ENCODE data around the gene RFTN2.
"Not testable (repeated sequence)": the region's sequence is repeated elsewhere in the genome, so short reads cannot be mapped to it uniquely, and the experiment has no call there.

RFTN2 gene, protein sequence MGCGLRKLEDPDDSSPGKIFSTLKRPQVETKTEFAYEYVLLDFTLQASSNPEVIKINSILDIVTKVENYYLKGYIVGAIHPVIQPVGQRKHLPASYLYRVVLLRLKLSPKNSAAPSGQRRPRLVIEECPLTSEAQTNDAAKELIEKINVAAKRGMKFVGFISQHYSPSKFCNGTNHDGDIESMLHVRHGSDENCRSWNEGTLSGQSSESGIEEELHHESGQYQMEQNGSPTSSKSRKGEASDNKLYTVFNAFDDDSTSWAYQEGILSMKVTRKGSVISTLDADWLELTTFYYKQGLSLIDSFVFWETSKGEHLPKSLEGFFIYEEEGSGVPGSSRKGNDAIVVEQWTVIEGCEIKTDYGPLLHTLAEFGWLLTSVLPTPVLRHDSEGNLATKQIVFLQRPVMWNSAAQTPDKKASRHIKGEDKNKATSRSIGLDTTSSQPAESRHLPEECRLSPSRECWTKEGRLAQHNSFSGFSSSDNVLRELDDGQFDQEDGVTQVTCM

DNA sequence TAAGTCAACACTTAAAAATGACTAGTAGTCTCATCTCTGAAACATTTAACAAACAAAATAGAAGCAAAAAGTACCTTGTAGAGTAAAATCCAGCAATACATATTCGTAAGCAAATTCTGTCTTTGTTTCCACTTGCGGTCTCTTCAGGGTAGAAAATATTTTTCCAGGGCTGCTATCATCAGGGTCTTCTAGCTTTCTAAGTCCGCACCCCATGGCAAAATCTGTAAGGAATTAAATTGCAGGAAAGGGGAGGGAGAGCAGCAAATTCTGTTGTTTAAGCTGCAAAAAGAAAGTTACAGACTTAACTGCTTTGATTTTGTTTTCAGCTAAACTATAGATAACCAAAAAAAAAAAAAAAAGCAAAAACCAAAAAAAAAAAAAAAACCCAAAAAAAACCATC, at the start of gene RFTN2:
TSS of gene RFTN2 (minus strand) at position 342 of the 400 bp plus-strand sequence. CDS start at position 213, 129 bp downstream.
- DNase-seq = peak; percentile 39

DNA sequence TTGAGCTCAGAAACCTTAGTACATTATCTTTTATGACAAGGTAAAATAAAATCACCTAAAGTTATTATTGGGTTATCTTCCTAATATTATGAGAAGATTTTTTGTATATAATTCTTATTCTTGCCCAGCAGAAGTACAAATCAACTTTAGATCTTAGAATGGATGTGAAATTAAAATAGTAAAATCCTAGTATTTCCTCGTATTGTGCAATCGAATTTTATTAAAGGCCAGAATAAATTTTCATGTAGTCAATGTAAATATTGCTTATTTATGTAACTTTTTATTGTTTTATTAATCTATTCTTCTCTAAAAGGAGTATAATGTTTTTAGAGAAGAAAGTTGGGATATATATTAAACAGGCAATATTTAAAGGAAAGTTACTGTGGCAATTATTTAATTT, 42.5 kb upstream of the RFTN2 start:
- no peak for DNase-seq

- DNase-seq = no peak
These were observed 37.9 kb upstream of the RFTN2 start for GRCh38 chr2:197713271-197713670.

GRCh38 chr2:197711578-197711977, 36.2 kb upstream of the RFTN2 start:
- DNase-seq = no peak

DNA sequence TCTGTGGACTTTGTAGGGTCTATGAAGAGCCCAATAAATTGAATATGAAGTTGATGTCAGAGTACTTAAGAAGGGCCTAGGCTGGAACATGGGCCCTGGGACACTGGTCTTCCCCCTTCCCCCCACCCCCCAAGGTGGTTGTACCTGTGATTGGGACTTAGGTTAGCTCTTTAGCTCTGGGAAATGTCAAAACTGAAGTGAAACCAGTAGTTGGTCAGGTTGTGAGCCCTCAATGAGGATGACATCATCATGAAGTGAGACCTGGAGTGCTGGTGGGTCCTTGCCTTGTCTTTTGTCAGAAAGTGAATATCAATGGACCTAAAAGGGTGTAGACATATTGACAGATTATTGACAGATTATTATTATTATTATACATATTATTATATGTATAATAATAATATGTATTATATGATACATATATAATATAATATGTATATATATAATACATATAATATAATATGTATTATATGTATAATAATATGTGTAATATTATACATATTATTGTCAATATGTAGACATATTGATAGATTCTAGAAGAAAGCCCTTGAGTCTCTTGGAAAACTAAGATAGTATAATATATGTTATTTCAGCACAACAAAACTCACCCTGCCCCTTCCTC, 35.1 kb upstream of the RFTN2 start:
- DNase-seq = no peak

GRCh38 chr2:197709140-197709539, 33.8 kb upstream of the RFTN2 start:
- not testable (repeated sequence) for DNase-seq

DNA sequence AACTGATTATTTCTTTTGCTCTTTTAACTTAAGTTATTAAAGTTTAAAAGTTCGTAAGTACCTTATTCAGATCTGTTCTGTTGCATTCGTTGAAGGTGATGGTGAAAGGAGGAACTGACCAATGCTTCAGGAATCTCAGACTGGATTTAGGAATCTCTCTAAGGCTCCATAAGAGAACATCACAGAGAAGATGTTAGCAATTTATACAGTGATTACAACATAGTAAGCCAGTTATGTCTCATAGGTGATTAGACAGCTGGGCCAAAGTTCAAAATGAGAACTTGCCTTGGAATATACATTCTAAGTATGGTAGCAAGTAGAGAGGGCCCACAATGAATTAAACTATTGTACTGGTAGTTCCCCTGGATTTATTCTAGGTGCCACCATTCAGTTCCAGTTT, 32.9 kb upstream of the RFTN2 start:
- DNase-seq = peak; percentile 76

DNA sequence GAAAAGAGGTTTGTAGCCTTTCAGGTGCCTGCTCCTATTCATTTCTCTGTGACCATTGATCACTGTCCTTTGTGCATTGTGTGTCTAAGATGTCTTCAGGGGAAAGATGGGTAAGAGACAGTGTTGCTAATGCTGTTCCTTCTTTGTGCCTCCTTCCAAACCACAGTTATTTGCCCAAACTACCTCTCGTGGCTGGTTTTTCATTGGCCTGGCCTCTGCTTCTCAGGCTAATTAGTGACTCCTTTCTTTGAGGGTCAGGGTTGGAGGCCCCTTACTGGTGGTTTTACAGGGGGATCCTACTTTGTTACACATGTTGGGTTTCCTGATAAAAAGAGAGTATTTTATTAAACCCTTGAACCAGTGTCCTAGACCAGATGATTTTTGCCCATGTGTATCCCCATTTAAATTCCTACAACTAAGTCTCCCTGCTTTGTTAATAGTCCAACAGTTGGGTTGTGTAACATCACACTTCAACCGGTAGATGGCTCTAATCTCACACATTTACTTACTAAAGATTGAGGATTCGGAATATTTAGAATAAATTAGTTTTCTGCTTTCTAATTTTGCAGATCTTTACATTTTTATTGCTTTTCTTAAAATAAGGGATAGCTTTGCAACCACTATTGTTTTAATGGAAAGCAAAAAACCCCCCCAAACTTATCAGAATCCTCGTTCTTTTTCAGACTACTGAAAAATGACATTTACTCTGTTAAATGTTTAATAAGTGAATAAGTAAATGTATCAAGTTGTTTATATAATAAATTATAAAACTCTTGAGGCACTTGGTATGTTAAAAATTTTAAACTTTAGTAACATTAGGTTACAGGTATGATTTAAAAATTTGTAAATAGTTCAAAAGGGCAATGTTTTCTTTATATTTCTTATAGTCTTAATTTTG, 32.2 kb upstream of the RFTN2 start:
- DNase-seq = peak; percentile 57

- no peak for DNase-seq
These were observed 31.4 kb upstream of the RFTN2 start for GRCh38 chr2:197706839-197707207.

- peak; percentile 7 for DNase-seq
These were observed 30.8 kb upstream of the RFTN2 start for GRCh38 chr2:197705912-197706838.

DNA sequence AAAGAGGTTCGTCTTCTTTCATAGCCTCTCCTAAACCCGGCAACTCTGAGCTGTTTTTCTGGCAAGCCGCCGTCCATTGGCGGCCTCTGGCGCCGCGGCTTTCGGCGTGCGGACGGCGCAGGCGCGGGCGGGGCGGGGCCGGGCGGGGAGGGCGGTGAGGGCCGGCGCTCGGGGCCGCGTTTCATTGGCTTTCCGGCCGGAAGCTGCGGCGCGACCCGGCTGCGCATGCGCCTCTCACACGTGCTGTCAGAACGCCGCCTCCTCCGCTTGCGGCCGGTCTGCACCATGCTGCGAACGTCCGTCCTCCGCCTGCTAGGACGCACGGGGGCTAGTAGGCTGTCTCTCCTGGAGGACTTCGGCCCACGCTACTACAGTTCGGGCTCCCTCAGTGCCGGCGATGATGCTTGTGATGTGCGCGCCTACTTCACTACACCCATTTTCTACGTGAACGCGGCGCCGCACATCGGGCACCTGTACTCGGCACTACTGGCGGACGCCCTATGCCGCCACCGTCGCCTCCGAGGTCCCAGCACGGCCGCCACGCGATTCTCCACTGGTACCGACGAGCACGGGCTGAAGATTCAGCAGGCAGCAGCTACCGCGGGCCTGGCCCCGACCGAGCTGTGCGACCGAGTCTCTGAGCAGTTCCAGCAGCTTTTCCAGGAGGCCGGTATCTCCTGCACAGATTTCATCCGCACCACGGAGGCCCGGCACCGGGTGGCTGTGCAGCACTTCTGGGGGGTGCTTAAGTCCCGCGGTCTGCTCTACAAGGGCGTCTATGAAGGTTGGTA, 29.9 kb upstream of the RFTN2 start, which contains the start of gene MARS2:
TSS of gene MARS2 (plus strand) at position 249 of the 791 bp plus-strand sequence. CDS start at position 286, 37 bp downstream.
- DNase-seq = peak; percentile 90

DNA sequence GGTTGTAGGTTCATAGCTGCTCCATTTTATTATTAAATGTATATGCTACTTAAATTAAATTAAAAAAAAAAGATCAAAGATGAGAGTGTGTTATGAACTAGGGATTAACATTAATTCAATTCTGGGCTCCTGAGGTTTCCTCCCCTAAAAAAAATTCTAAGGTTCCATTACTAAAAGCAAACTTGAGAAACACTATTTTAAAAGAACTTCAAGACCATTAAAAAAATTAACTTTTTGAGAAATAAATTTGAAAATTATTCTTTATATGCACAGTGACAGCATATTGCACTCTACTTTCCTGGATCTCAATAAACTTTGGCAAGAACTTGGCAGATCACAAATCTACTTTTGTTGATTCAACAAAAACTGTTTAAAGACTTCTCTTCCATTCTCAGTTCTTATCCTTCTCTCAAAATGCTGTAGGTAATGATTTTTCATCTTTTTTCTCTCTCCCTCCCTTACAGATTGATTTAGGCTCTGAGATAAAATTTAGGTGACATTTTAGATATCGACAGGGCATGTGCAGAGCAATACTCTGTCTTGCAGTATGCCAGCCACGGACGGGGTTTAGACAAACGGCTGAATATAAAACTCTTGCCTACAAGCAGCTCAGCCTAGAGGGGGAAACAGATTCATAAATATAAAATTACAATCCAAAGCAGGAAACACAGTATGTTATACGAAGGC, 29.2 kb upstream of the RFTN2 start:
- DNase-seq = no peak

DNA sequence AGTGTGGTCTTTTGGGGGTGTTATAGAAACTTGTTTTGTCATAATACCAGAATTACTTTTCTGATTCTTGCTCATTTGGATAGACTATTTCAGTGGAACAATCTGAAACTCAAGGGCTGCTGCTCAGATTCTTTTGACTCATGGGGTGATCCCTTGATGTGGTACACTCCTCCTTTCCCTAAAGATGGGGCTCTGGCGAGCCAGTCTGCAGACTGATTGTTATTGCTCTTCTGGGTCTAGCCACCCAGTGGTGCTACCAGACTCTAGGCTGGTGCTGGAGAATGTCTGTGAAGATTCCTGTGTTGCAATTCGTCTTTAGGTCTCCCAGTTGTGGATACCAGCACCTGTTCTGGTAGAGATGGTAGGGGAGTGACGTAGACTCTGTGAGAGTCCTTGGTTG, 25.6 kb upstream of the RFTN2 start:
- DNase-seq = no peak

DNA sequence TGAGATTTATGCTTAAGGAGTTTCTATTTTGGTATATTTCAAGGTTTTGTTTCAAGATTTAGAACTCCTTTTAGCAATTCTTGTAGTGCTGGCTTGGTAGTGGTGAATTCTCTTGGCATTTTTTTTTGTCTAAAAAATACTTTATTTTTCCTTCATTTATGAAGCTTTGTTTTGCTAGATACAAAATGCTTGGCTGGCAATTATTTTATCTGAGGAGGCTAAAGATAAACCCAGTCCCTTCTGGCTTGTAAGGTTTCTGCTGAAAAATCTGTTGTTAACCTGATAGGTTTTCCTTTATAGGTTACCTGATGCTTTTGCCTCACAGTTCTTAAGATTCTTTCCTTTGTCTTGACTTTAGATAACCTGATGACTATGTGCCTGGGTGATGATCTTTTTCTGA, 24.3 kb upstream of the RFTN2 start:
- DNase-seq = not testable (repeated sequence)

DNA sequence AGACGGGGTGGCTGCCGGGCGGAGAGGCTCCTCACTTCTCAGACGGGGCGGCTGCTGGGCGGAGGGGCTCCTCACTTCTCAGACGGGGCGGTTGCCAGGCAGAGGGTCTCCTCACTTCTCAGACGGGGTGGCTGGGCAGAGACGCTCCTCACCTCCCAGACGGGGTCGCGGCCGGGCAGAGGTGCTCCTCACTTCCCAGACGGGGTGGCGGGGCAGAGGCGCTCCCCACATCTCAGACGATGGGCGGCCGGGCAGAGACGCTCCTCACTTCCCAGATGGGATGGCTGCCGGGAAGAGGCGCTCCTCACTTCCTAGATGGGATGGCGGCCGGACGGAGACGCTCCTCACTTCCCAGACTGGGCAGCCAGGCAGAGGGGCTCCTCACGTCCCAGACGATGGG, 21.2 kb upstream of the RFTN2 start:
- DNase-seq = not testable (repeated sequence)

DNA sequence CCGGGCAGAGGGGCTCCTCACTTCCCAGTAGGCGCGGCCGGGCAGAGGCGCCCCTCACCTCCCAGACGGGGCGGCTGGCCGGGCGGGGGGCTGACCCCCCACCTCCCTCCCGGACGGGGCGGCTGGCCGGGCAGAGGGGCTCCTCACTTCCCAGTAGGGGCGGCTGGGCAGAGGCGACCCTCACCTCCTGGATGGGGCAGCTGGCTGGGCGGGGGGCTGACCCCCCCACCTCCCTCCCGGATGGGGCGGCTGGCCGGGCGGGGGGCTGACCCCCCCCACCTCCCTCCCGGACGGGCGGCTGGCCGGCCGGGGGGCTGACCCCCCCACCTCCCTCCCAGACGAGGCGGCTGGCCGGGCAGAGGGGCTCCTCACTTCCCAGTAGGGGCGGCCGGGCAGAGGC, 20.6 kb upstream of the RFTN2 start:
- not testable (repeated sequence) for DNase-seq

GRCh38 chr2:197695206-197695605, 19.8 kb upstream of the RFTN2 start:
- not testable (repeated sequence) for DNase-seq

- peak; percentile 59 for DNase-seq
These were observed 2.1 kb upstream of the RFTN2 start for GRCh38 chr2:197677483-197677882.

DNA sequence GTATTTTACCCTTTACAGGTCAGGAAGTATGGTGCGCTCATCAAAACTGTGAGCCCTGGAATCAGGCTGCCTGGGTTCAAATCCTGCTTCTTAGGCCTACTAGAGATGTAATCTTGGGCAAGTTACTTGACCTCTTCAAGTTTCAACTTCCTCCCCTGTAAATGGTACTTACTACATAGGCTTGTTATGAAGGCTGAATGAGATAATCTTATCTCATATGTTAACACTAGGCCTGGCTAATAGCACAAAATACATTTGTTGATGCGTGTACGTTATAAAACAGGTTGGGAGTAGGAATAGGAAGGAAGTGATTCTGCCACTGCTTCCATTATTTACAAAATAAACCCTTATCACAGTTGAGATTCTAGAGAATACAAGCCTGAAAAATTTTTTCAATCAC, 1.7 kb upstream of the RFTN2 start:
- no peak for DNase-seq

DNA sequence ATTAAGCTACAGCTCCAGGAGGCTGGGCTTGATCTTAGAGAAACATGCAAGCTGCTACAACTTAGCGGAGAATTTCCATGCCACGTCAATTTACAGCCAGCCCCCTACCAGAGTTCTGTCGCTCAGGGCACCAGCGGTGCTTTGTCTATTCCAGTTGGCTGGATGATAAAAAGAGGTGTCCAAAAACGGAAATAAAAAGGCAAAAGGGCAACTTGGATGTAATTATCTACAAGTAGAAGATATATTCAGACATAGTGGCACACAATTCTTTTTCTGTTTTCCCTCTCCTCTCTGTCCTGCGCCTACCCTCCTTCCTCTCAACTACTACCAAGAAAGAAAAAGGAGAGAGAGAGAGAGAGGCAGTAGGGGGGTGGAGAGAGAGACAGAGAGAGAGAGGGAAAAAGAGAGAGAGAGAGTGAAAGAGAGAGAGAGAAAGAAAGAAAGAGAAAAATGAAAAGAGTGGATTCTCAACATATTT, 363 bp upstream of the RFTN2 start:
- peak; percentile 82 for DNase-seq
